ENCODE results near the gene RUNX2. TPM values are rescaled to one million over a fixed set of nuclear protein-coding genes. Genes with fewer than 3 reads are reported as not detected.

RUNX2 gene
- total and polyA plus RNA-seq, 10 of the 15 experiments (the other 5 are each of a cell fraction or from before 2014, with no cell fraction given) = 0.01 to 0.77 (median 0.15) TPM; not detected in 3

DNA sequence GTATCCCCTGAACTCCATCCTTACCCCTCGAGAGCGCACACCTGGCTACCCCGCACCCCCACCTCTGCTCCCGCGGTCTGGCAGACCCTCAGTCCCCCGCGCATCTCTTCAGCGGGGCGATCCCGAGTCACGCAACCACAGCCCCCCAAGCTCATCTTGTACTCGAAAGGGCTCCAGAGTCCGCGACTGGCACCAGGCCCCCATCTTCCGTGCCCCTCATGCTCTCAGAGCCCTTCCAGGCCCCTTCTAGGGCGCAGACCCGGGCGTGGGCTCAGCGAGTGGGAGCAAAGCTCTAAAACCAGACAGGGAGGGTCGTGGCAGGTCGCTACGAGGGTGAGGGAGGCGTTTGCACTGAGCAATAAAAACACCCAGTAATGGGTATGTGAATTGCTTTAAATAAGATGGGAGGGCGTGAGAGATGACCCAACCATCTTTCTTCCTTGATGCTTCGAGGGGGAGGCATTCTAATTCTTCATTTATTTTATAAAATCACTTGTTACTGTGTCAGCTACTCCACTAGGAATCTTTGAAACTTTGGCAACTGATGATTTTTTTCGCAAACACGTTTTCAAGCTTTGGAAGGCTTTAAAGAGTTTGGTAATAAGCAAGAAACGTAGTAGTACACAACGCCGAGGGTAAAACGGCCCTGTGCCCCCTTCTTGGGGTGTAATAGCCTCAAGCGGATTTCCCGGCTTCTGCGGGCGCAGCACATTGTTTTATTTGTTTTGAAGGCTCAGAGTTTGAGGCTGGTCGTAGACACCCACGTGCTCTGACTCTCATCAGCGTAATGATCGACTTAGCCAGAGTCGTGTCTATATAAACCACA is 92.2 kb downstream of the RUNX2 start (continued):
- TF ChIP-seq, protein P1, sequence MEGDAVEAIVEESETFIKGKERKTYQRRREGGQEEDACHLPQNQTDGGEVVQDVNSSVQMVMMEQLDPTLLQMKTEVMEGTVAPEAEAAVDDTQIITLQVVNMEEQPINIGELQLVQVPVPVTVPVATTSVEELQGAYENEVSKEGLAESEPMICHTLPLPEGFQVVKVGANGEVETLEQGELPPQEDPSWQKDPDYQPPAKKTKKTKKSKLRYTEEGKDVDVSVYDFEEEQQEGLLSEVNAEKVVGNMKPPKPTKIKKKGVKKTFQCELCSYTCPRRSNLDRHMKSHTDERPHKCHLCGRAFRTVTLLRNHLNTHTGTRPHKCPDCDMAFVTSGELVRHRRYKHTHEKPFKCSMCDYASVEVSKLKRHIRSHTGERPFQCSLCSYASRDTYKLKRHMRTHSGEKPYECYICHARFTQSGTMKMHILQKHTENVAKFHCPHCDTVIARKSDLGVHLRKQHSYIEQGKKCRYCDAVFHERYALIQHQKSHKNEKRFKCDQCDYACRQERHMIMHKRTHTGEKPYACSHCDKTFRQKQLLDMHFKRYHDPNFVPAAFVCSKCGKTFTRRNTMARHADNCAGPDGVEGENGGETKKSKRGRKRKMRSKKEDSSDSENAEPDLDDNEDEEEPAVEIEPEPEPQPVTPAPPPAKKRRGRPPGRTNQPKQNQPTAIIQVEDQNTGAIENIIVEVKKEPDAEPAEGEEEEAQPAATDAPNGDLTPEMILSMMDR (IDR thresholded peaks at IDR 0.05 in 2 of 3, conservative IDR thresholded peaks at IDR 0.05 in 1 of 3; ENCODE audit: control insufficient read depth in 2 of 3, extremely low read depth in 1 of 3, insufficient read depth in 1 of 3, low read depth in 3 of 3, low read length in 3 of 3) = no peak
- TF ChIP-seq, protein P2, sequence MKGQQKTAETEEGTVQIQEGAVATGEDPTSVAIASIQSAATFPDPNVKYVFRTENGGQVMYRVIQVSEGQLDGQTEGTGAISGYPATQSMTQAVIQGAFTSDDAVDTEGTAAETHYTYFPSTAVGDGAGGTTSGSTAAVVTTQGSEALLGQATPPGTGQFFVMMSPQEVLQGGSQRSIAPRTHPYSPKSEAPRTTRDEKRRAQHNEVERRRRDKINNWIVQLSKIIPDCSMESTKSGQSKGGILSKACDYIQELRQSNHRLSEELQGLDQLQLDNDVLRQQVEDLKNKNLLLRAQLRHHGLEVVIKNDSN (IDR thresholded peaks at IDR 0.05; ENCODE audit: borderline replicate concordance, extremely low read length, insufficient read depth, low read depth, low read length) = no peak
- no peak for TF ChIP-seq SREBF1 (IDR thresholded peaks at IDR 0.05; ENCODE audit: low read length)
- TF ChIP-seq GABPA (IDR thresholded peaks at IDR 0.05; ENCODE audit: low read depth) = no peak
- TF ChIP-seq EZH2 (IDR thresholded peaks at IDR 0.05; ENCODE audit: borderline replicate concordance, control insufficient read depth, low read depth, low read length) = 0 out of 2 replicates have a peak, but pooled peaks have one; percentile 19
- no peak for TF ChIP-seq ZNF384 (IDR thresholded peaks at IDR 0.05; ENCODE audit: borderline replicate concordance, low read depth, low read length)
